Panc1 (cell line): ENCODE data around the gene APLP1. TPM values are rescaled to one million over a fixed set of nuclear protein-coding genes. Genes with fewer than 3 reads are reported as not detected.

Experiments used
- ATAC-seq: fragments of 200-7000 bp; cut with Tn5 transposase; 2 replicates; pipeline ENCODE4 v1.9.1; 2020; ENCODE audit warnings: mild to moderate bottlenecking, moderate library complexity
- BruUV-seq: library from RNA; stranded (reverse); fragments of 400-500 nt; replicated peaks from 2 replicates; lab custom pipeline; 2021; lab: Mats Ljungman, UMichigan
- CTCF ChIA-PET: fragments of 300-600 bp; sonication (Branson Sonifier 250); formaldehyde crosslinking; loops from one replicate; lab custom pipeline; 2022; ENCODE audit warnings: antibody characterized with exemption; lab: Charles Lee
- POLR2A ChIA-PET: fragments of 300-600 bp; sonication (Branson Sonifier 250); formaldehyde crosslinking; loops from one replicate; lab custom pipeline; 2022; ENCODE audit warnings: antibody characterized with exemption; lab: Charles Lee
- DNase-seq: peaks from one replicate; pipeline ENCODE4 v3.0.0-alpha.2; 2010; ENCODE audit warnings: low read depth, low spot score
- H3K27ac ChIP-seq: 2 replicates; pipeline ENCODE4 v1.5.1; 2011; ENCODE audit warnings: mild to moderate bottlenecking, low read length, inconsistent platforms
- H3K27me3 ChIP-seq: fragments of 200-500 bp; sonication (Bioruptor generic); 2 replicates; pipeline ENCODE4 v1.6.0; 2014; ENCODE audit warnings: low read length, inconsistent platforms; ENCODE audit not compliant: control insufficient read depth, insufficient read depth
- H3K36me3 ChIP-seq: fragments of 200-500 bp; sonication (Bioruptor generic); 2 replicates; pipeline ENCODE4 v1.5.1; 2014; ENCODE audit warnings: inconsistent platforms, mild to moderate bottlenecking, low read length, moderate library complexity; ENCODE audit not compliant: control insufficient read depth, insufficient read depth
- H3K4me1 ChIP-seq: 2 replicates; pipeline ENCODE4 v1.5.1; 2011; ENCODE audit warnings: inconsistent platforms, mild to moderate bottlenecking, low read length, moderate library complexity; ENCODE audit not compliant: control insufficient read depth, insufficient read depth
- H3K4me3 ChIP-seq, 2 experiments: 2 replicates each; pipeline ENCODE4 v1.5.1; 2011 to 2012; ENCODE audit warnings: low read depth in 2 of 2, low read length in 2 of 2, mild to moderate bottlenecking in 2 of 2, inconsistent platforms in 1 of 2, moderate library complexity in 1 of 2
- H3K9me3 ChIP-seq: fragments of 200-500 bp; sonication (Bioruptor generic); 2 replicates; pipeline ENCODE4 v1.5.1; 2014; ENCODE audit warnings: low read depth, mild to moderate bottlenecking, inconsistent platforms, low read length, moderate library complexity; ENCODE audit not compliant: control insufficient read depth, insufficient read depth
- POLR2AphosphoS5 ChIP-seq: IDR thresholded peaks from 2 replicates; pipeline ENCODE4 v1.6.1; 2012; ENCODE audit warnings: mild to moderate bottlenecking, low read depth, low read length, moderate library complexity
- SIN3A ChIP-seq: IDR thresholded peaks from 2 replicates; pipeline ENCODE4 v1.6.1; 2012; ENCODE audit warnings: low read depth, mild to moderate bottlenecking, low read length, moderate library complexity, borderline replicate concordance; ENCODE audit not compliant: insufficient read depth
- TCF7L2 ChIP-seq: IDR thresholded peaks from 2 replicates; pipeline ENCODE4 v1.6.1; 2011; ENCODE audit warnings: mild to moderate bottlenecking, low read depth, low read length, inconsistent platforms
- in situ Hi-C: cut with HindIII; loops from 2 replicates; pipeline ENCODE4 v1.10.0; 2016; ENCODE audit warnings: low sequenced_read_pairs, low pct_unique_long_range_greater_than_20kb
- intact Hi-C: fragments of 100-400 bp; cut with micrococcal nuclease; formaldehyde crosslinking; loops from one replicate; pipeline ENCODE4 v1.10.0; 2022; ENCODE audit not compliant: unreplicated experiment
- total RNA-seq: library from RNA; stranded (reverse); gene quantifications from one replicate; pipeline ENCODE4 v1.2.1, GENCODE V29; 2021; ENCODE audit not compliant: unreplicated experiment
- TF ChIP-seq, protein P1 (sequence below): fragments of 450-650 bp; IDR thresholded peaks from 2 replicates; pipeline ENCODE4 v1.5.1; 2017; ENCODE audit warnings: mild to moderate bottlenecking
- TF ChIP-seq, protein P2 (sequence below), 2 experiments: IDR thresholded peaks; 2 replicates each; pipeline ENCODE4 v1.6.1; 2011 to 2012; ENCODE audit warnings: low read depth in 2 of 2, control low read depth in 1 of 2, low read length in 1 of 2, mild to moderate bottlenecking in 1 of 2, moderate library complexity in 1 of 2; ENCODE audit not compliant: insufficient read depth in 1 of 2

The APLP1 gene
- total RNA-seq, 1 experiment from 2014 or later, result 74.6 TPM

DNA sequence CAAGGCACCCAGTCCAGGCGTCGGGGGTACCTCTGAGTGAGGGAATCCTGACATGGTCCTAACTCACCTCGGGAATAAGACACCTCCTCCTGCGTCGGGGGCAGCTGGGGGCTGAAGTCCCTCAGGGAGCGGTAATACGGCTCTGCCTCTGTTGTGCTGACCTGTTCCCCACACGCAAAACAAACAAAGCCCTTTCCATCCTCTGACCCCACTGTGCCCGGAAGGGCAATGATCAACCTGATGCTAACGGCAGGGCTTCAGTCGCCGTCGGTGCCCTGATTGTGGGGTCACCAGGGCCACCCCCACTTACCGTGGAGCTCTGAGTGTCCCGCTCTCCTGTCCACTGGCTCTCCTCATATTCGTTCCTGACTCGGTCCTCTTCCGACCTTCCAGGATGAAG is 37.4 kb upstream of the APLP1 start:
- POLR2A ChIA-PET, result no interaction called here
- Histone ChIP-seq H3K4me1 (no peaks in the 10 kb centered on the region), H3K9me3 (no peaks in the 10 kb centered on the region), H3K36me3 (no peaks in the 10 kb centered on the region), H3K27ac (no peak overlapping the region), H3K4me3 (no peak overlapping the region), H3K27me3 (peaks cover 2% of the 10 kb centered on the region; the same call in 1 of the 2 replicates)
- in situ Hi-C loops (loop anchor here (10.0 kb wide), 1 partner anchor 74 kb away; the partner anchor contains the start of genes HCST, NFKBID and TYROBP), intact Hi-C loops (no loop called here)
- ATAC-seq (no peak), DNase-seq (no peak)
- TF ChIP-seq TCF7L2 (no peak), POLR2AphosphoS5 (no peak), SIN3A (no peak)
- TF ChIP-seq, protein P1, sequence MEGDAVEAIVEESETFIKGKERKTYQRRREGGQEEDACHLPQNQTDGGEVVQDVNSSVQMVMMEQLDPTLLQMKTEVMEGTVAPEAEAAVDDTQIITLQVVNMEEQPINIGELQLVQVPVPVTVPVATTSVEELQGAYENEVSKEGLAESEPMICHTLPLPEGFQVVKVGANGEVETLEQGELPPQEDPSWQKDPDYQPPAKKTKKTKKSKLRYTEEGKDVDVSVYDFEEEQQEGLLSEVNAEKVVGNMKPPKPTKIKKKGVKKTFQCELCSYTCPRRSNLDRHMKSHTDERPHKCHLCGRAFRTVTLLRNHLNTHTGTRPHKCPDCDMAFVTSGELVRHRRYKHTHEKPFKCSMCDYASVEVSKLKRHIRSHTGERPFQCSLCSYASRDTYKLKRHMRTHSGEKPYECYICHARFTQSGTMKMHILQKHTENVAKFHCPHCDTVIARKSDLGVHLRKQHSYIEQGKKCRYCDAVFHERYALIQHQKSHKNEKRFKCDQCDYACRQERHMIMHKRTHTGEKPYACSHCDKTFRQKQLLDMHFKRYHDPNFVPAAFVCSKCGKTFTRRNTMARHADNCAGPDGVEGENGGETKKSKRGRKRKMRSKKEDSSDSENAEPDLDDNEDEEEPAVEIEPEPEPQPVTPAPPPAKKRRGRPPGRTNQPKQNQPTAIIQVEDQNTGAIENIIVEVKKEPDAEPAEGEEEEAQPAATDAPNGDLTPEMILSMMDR, result no peak
- TF ChIP-seq, protein P2, sequence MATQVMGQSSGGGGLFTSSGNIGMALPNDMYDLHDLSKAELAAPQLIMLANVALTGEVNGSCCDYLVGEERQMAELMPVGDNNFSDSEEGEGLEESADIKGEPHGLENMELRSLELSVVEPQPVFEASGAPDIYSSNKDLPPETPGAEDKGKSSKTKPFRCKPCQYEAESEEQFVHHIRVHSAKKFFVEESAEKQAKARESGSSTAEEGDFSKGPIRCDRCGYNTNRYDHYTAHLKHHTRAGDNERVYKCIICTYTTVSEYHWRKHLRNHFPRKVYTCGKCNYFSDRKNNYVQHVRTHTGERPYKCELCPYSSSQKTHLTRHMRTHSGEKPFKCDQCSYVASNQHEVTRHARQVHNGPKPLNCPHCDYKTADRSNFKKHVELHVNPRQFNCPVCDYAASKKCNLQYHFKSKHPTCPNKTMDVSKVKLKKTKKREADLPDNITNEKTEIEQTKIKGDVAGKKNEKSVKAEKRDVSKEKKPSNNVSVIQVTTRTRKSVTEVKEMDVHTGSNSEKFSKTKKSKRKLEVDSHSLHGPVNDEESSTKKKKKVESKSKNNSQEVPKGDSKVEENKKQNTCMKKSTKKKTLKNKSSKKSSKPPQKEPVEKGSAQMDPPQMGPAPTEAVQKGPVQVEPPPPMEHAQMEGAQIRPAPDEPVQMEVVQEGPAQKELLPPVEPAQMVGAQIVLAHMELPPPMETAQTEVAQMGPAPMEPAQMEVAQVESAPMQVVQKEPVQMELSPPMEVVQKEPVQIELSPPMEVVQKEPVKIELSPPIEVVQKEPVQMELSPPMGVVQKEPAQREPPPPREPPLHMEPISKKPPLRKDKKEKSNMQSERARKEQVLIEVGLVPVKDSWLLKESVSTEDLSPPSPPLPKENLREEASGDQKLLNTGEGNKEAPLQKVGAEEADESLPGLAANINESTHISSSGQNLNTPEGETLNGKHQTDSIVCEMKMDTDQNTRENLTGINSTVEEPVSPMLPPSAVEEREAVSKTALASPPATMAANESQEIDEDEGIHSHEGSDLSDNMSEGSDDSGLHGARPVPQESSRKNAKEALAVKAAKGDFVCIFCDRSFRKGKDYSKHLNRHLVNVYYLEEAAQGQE (IDR thresholded peaks at IDR 0.05; ENCODE audit: insufficient read depth in 1 of 2, low read depth in 2 of 2, low read length in 1 of 2), result no peak
- CTCF ChIA-PET, result no interaction called here
- no TSS peak for BruUV-seq

DNA sequence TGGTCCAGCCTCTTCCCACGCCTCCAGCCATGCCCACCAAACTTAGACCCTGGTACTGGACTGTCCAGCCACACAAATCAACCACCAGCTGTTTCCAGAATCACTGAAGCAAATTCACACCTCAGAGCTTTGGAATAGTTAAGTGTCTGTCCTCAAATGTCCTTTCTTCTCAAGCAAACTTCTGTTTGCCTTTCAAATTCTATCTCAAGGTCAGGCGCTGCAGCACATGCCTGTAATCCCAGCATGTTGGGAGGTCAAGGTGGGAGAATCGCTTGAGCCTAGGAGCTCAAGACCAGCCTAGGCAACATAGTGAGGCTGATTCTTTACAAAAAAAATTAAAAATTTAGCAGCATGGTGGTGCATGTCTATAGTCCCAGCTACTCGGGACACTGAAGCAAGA is 36.3 kb upstream of the APLP1 start:
- no peaks in the 10 kb centered on the region for H3K36me3 ChIP-seq
- ATAC-seq (no peak), DNase-seq (no peak)
- peaks cover 4% of the 10 kb centered on the region for H3K27me3 ChIP-seq
- BruUV-seq, result no TSS peak
- TF ChIP-seq, protein P2 (IDR thresholded peaks at IDR 0.05; ENCODE audit: insufficient read depth in 1 of 2, low read depth in 2 of 2, low read length in 1 of 2), result no peak
- TF ChIP-seq, protein P1, result no peak
- ChIA-PET CTCF (no interaction called here), POLR2A (no interaction called here)
- H3K27ac ChIP-seq, result no peak overlapping the region
- no peaks in the 10 kb centered on the region for H3K4me1 ChIP-seq
- intact Hi-C loops, result no loop called here
- H3K9me3 ChIP-seq, result no peaks in the 10 kb centered on the region
- no peak overlapping the region for H3K4me3 ChIP-seq
- in situ Hi-C loops, result loop anchor here (10.0 kb wide), 1 partner anchor 73 kb away; the partner anchor contains the start of genes HCST, NFKBID and TYROBP
